ENCODE measurements around the gene MAPT.

Gene MAPT

GRCh38 chr17:46028981-46029565 lies 134.7 kb downstream of the MAPT start:
- DNase-seq (ENCODE audit: low read depth in 2 of 2) = no peak

GRCh38 chr17:46029627-46030026 lies 135.3 kb downstream of the MAPT start:
- DNase-seq (ENCODE audit: low read depth in 2 of 2) = no peak

- DNase-seq (ENCODE audit: low read depth in 2 of 2) = no peak
These were observed 136.4 kb downstream of the MAPT start for GRCh38 chr17:46030752-46031151.

- DNase-seq (ENCODE audit: low read depth in 2 of 2) = no peak
These were observed 137.1 kb downstream of the MAPT start for GRCh38 chr17:46031440-46031839.

- DNase-seq (ENCODE audit: low read depth in 2 of 2) = no peak
These were observed 137.6 kb downstream of the MAPT start for GRCh38 chr17:46031920-46032319.

- DNase-seq (ENCODE audit: low read depth in 2 of 2) = no peak
These were observed 138.6 kb downstream of the MAPT start for GRCh38 chr17:46032909-46033308.

GRCh38 chr17:46033392-46033791 lies 139.0 kb downstream of the MAPT start:
- DNase-seq (ENCODE audit: low read depth in 2 of 2) = no peak

- DNase-seq (ENCODE audit: low read depth in 2 of 2) = no peak
These were observed 140.9 kb downstream of the MAPT start for GRCh38 chr17:46035112-46035818.

GRCh38 chr17:46036491-46036890 lies 142.1 kb downstream of the MAPT start:
- no peak for DNase-seq (ENCODE audit: low read depth in 2 of 2)

- no peak for DNase-seq (ENCODE audit: low read depth in 2 of 2)
These were observed 143.4 kb downstream of the MAPT start for GRCh38 chr17:46037722-46038255.

- no peak for DNase-seq (ENCODE audit: low read depth in 2 of 2)
These were observed 144.1 kb downstream of the MAPT start for GRCh38 chr17:46038414-46038813.

- DNase-seq (ENCODE audit: low read depth in 2 of 2) = no peak
These were observed 144.6 kb downstream of the MAPT start for GRCh38 chr17:46038937-46039336.

- DNase-seq (ENCODE audit: low read depth in 2 of 2) = no peak
These were observed 145.3 kb downstream of the MAPT start for GRCh38 chr17:46039592-46040186.

- no peak for DNase-seq (ENCODE audit: low read depth in 2 of 2)
These were observed 147.9 kb downstream of the MAPT start for GRCh38 chr17:46042246-46042645.

GRCh38 chr17:46042925-46043324 lies 148.6 kb downstream of the MAPT start:
- DNase-seq (ENCODE audit: low read depth in 2 of 2) = no peak

- DNase-seq (ENCODE audit: low read depth in 2 of 2) = no peak
These were observed 149.3 kb downstream of the MAPT start for GRCh38 chr17:46043606-46044005.

- peak in 1 of 2 donors; percentile 15 for DNase-seq (ENCODE audit: low read depth in 2 of 2)
These were observed 150.1 kb downstream of the MAPT start for GRCh38 chr17:46044286-46044928.

GRCh38 chr17:46044989-46045388 lies 150.6 kb downstream of the MAPT start:
- DNase-seq (ENCODE audit: low read depth in 2 of 2) = no peak

- no peak for DNase-seq (ENCODE audit: low read depth in 2 of 2)
These were observed 151.3 kb downstream of the MAPT start for GRCh38 chr17:46045639-46046038.

- DNase-seq (ENCODE audit: low read depth in 2 of 2) = no peak
These were observed 152.6 kb downstream of the MAPT start for GRCh38 chr17:46046957-46047356.

GRCh38 chr17:46047398-46047797 lies 153.0 kb downstream of the MAPT start:
- DNase-seq (ENCODE audit: low read depth in 2 of 2) = no peak

GRCh38 chr17:46047856-46048255 lies 153.5 kb downstream of the MAPT start:
- no peak for DNase-seq (ENCODE audit: low read depth in 2 of 2)

GRCh38 chr17:46049656-46050055 lies 155.3 kb downstream of the MAPT start:
- DNase-seq (ENCODE audit: low read depth in 2 of 2) = no peak
